AG04450 (cell line): ENCODE measurements around the gene SERPINB6. TPM values are rescaled to one million over a fixed set of nuclear protein-coding genes. Genes with fewer than 3 reads are reported as not detected.

Experiments
- CTCF ChIA-PET: fragments of 300-600, 350-600 bp; formaldehyde crosslinking; extraction: SDS; loops from one replicate; lab custom pipeline; 2022; ENCODE audit warnings: antibody characterized with exemption, inconsistent platforms; lab: Charles Lee
- POLR2A ChIA-PET: fragments of 350-600 bp; formaldehyde crosslinking; extraction: SDS; loops from one replicate; lab custom pipeline; 2021; ENCODE audit warnings: antibody characterized with exemption, inconsistent platforms; lab: Yijun Ruan, JAX
- DNase-seq: peaks from one replicate; pipeline ENCODE4 v3.0.0-alpha.2; 2011; ENCODE audit warnings: low read depth, low spot score
- H3K27ac ChIP-seq: one replicate; pipeline ENCODE4 v1.5.1; 2012; ENCODE audit warnings: low read depth, low read length, control low read depth
- H3K27me3 ChIP-seq: one replicate; pipeline ENCODE4 v1.6.0; 2012; ENCODE audit warnings: low read length; ENCODE audit not compliant: control insufficient read depth, insufficient read depth
- H3K4me3 ChIP-seq: 2 replicates; pipeline ENCODE4 v1.5.1; 2011; ENCODE audit warnings: mild to moderate bottlenecking, low read depth, low read length, control low read depth
- H3K9me3 ChIP-seq: 2 replicates; pipeline ENCODE4 v1.5.1; 2012; ENCODE audit warnings: low read length; ENCODE audit not compliant: control insufficient read depth, insufficient read depth
- CTCF ChIP-seq: IDR thresholded peaks from 2 replicates; pipeline ENCODE4 v1.5.1; 2011; ENCODE audit warnings: low read depth, low read length, control low read depth, inconsistent platforms
- polyA plus RNA-seq: library from polyadenylated mRNA; depleted of rRNA; stranded (reverse); fragments of >200 nt; gene quantifications from 2 replicates; pipeline ENCODE4 v1.2.3, GENCODE V29; 2011

Gene SERPINB6
- polyA plus RNA-seq, 1 experiment: 120 TPM

- Histone ChIP-seq H3K27ac (peak overlapping the region; percentile 21), H3K9me3 (no peaks in the 10 kb centered on the region; the same call in 1 of the 2 replicates), H3K27me3 (no peaks in the 10 kb centered on the region), H3K4me3 (no peak overlapping the region)
- POLR2A ChIA-PET: interaction anchor here (0.6 to 1.2 kb wide), 5 partner anchors 52 to 222 kb away, joined by 3 to 7 read pairs (median 3); partner anchors contain the start of gene RIPK1
- no peak for DNase-seq
- CTCF ChIA-PET: interaction anchor here (0.6 to 4.2 kb wide), 15 partner anchors 9 to 263 kb away, joined by 3 to 24 read pairs (median 5); partner anchors contain the start of gene RIPK1
- peak; percentile 51 for TF ChIP-seq CTCF
Measured at GRCh38 chr6:3001773-3002293, 30.5 kb upstream of the SERPINB6 start.

GRCh38 chr6:3001146-3001772 lies 29.9 kb upstream of the SERPINB6 start:
- Histone ChIP-seq H3K9me3 (no peaks in the 10 kb centered on the region; the same call in 1 of the 2 replicates), H3K27ac (peak overlapping the region; percentile 47), H3K27me3 (no peaks in the 10 kb centered on the region), H3K4me3 (no peak overlapping the region)
- POLR2A ChIA-PET: interaction anchor here (0.7 to 1.2 kb wide), 2 partner anchors 62 to 221 kb away, joined by 3 to 7 read pairs; no protein-coding TSS in a partner anchor
- DNase-seq: no peak
- TF ChIP-seq CTCF: no peak
- CTCF ChIA-PET: interaction anchor here (0.6 to 4.2 kb wide), 17 partner anchors 9 to 836 kb away, joined by 3 to 24 read pairs (median 5); partner anchors contain the start of gene RIPK1

- Histone ChIP-seq H3K27ac (peak within 1 kb of the TSS; percentile 47), H3K9me3 (no peaks in the 10 kb centered on the region; the same call in 1 of the 2 replicates), H3K4me3 (peak within 1 kb of the TSS; percentile 87), H3K27me3 (no peaks in the 10 kb centered on the region)
- CTCF ChIA-PET: interaction anchor here (0.6 to 4.2 kb wide), 11 partner anchors 10 to 718 kb away, joined by 3 to 24 read pairs (median 3); no protein-coding TSS in a partner anchor
- TF ChIP-seq CTCF: no peak
- peak; percentile 34 for DNase-seq
- POLR2A ChIA-PET: interaction anchor here (0.5 to 1.8 kb wide), 9 partner anchors 8 to 266 kb away, joined by 3 to 11 read pairs (median 4); partner anchors contain the start of gene RIPK1
Measured at GRCh38 chr6:2999618-3000557, 28.5 kb upstream of the SERPINB6 start, which contains the start of gene NQO2. Gene NQO2, plus strand, starts transcription at chr6:2999894. Its CDS starts 6,659 bp downstream, at chr6:3006553.

- H3K4me3 ChIP-seq: peak overlapping the region; percentile 66
- ChIA-PET POLR2A (interaction anchor here (0.6 to 1.8 kb wide), 8 partner anchors 9 to 267 kb away, joined by 3 to 11 read pairs (median 4); partner anchors contain the start of gene RIPK1), CTCF (interaction anchor here (0.6 to 4.2 kb wide), 10 partner anchors 10 to 719 kb away, joined by 3 to 24 read pairs (median 3); no protein-coding TSS in a partner anchor)
- peak overlapping the region; percentile 47 for H3K27ac ChIP-seq
- no peak for DNase-seq
- no peaks in the 10 kb centered on the region for H3K27me3 ChIP-seq
- TF ChIP-seq CTCF: no peak
- no peaks in the 10 kb centered on the region; the same call in 1 of the 2 replicates for H3K9me3 ChIP-seq
Measured at GRCh38 chr6:2998998-2999617, 27.7 kb upstream of the SERPINB6 start.
